22Rv1 (cell line): Measurements from ENCODE around the gene CDC14B.

Source experiments
- ZFX ChIP-seq: fragments of 450-650 bp; IDR thresholded peaks from 2 replicates; pipeline ENCODE4 v1.6.1; 2017; ENCODE audit warnings: antibody characterized with exemption, borderline replicate concordance
- TF ChIP-seq, protein P1 (sequence below): fragments of 450-650 bp; IDR thresholded peaks from 2 replicates; pipeline ENCODE4 v1.5.1; 2017; ENCODE audit warnings: mild to moderate bottlenecking

DNA sequence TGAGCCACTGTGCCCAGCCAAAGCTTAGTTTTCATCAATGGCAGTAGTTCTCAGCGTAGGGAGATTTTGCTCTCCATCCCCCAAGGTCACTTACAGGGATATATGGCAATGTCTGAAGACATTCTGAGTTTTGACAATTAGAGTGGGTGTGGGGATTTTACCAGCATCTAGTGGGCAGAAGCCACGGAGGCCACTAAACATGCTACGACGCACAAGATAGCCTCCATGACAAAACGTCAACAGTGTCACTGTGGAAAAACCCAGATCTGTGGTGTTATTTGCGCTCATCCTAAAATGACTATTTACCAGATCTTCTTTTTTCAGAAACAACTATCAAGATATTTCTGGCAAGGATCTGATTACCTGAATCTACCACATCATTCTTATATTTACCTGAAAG lies 68.2 kb downstream of the CDC14B start:
- TF ChIP-seq, protein P1, sequence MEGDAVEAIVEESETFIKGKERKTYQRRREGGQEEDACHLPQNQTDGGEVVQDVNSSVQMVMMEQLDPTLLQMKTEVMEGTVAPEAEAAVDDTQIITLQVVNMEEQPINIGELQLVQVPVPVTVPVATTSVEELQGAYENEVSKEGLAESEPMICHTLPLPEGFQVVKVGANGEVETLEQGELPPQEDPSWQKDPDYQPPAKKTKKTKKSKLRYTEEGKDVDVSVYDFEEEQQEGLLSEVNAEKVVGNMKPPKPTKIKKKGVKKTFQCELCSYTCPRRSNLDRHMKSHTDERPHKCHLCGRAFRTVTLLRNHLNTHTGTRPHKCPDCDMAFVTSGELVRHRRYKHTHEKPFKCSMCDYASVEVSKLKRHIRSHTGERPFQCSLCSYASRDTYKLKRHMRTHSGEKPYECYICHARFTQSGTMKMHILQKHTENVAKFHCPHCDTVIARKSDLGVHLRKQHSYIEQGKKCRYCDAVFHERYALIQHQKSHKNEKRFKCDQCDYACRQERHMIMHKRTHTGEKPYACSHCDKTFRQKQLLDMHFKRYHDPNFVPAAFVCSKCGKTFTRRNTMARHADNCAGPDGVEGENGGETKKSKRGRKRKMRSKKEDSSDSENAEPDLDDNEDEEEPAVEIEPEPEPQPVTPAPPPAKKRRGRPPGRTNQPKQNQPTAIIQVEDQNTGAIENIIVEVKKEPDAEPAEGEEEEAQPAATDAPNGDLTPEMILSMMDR = no peak
- no peak for TF ChIP-seq ZFX
